Fibroblast of skin of abdomen (primary cell): ENCODE measurements around the gene CRYBG2.

ENCODE experiments used
- DNase-seq: peaks from one replicate; pipeline ENCODE4 v3.0.0-alpha.2; 2013

CRYBG2 gene

GRCh38 chr1:26291433-26291832 is 62.5 kb downstream of the CRYBG2 start:
- DNase-seq = no peak

GRCh38 chr1:26290882-26291261 is 63.1 kb downstream of the CRYBG2 start:
- no peak for DNase-seq

- DNase-seq = no peak
Measured at GRCh38 chr1:26290122-26290881, 63.6 kb downstream of the CRYBG2 start.

GRCh38 chr1:26289158-26290059 is 64.5 kb downstream of the CRYBG2 start:
- DNase-seq = no peak

GRCh38 chr1:26288311-26288941 is 65.5 kb downstream of the CRYBG2 start:
- DNase-seq = no peak

- DNase-seq = no peak
Measured at GRCh38 chr1:26287811-26288210, 66.1 kb downstream of the CRYBG2 start.

GRCh38 chr1:26287033-26287711 is 66.8 kb downstream of the CRYBG2 start:
- no peak for DNase-seq

- no peak for DNase-seq
Measured at GRCh38 chr1:26286064-26286416, 67.9 kb downstream of the CRYBG2 start.

GRCh38 chr1:26285366-26286063 is 68.4 kb downstream of the CRYBG2 start:
- DNase-seq = no peak

- peak; percentile 84 for DNase-seq
Measured at GRCh38 chr1:26284597-26285347, 69.2 kb downstream of the CRYBG2 start.

GRCh38 chr1:26283871-26284596 is 69.9 kb downstream of the CRYBG2 start:
- no peak for DNase-seq

GRCh38 chr1:26283279-26283853 is 70.6 kb downstream of the CRYBG2 start:
- DNase-seq = no peak

- no peak for DNase-seq
Measured at GRCh38 chr1:26282401-26282918, 71.5 kb downstream of the CRYBG2 start.

GRCh38 chr1:26281971-26282370 is 72.0 kb downstream of the CRYBG2 start:
- peak; percentile 68 for DNase-seq

GRCh38 chr1:26281091-26281958 is 72.6 kb downstream of the CRYBG2 start:
- no peak for DNase-seq

- DNase-seq = peak; percentile 59
Measured at GRCh38 chr1:26280333-26281042, 73.4 kb downstream of the CRYBG2 start.

GRCh38 chr1:26279456-26280332 is 74.2 kb downstream of the CRYBG2 start, which contains the start of gene SH3BGRL3:
SH3BGRL3 (plus strand) TSS chr1:26280086; CDS start chr1:26280156, 70 bp downstream.
- DNase-seq = peak; percentile 84
